ENCODE measurements around the gene SEC14L2.

The SEC14L2 gene

DNA sequence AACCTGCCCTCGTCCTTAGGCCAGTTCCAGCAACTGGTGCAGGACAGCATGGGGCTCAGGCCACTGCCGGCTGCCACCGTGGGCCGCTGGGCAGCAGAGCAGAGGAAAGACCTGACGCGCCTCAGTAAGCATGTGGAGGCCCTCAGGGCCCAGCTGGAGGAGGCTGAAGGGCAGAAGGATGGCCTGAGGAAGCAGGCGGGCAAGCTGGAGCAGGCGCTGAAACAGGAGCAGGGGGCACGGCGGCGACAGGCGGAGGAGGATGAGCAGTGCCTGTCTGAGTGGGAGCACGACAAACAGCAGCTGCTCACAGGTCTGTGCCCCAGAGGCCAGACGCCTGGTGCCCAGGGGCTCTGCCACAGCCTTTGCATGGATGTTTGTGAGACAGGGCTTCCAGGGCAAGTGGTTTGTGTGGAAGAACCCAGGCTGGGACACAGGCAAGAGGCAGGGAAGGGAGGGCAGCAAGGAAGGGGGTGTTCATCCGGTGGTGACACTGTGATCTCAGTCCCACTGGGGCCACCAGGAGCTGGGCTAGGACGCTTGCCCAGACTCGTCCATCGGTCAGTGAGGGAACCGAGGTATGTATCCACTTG is 26.1 kb upstream of the SEC14L2 start:
- Histone ChIP-seq H3K4me1 (ENCODE audit: insufficient read depth, poor library complexity, severe bottlenecking) (no peaks in the 10 kb centered on the region), H3K36me3 (ENCODE audit: low read depth) (no peaks in the 10 kb centered on the region), H3K4me3 (ENCODE audit: severe bottlenecking) (no peak overlapping the region), H3K9me3 (ENCODE audit: severe bottlenecking) (no peaks in the 10 kb centered on the region), H3K27me3 (ENCODE audit: insufficient read depth, poor library complexity, severe bottlenecking) (no peaks in the 10 kb centered on the region), H3K27ac (ENCODE audit: poor library complexity, severe bottlenecking) (no peak overlapping the region)
- TF ChIP-seq CTCF (IDR thresholded peaks at IDR 0.05; ENCODE audit: poor library complexity, severe bottlenecking), result no peak
- ATAC-seq (ENCODE audit: low read depth) (no peak), DNase-seq (ENCODE audit: low spot score) (no peak)

GRCh38 chr22:30371321-30371720 is 25.5 kb upstream of the SEC14L2 start:
- Histone ChIP-seq H3K9me3 (ENCODE audit: severe bottlenecking) (no peaks in the 10 kb centered on the region), H3K4me1 (ENCODE audit: insufficient read depth, poor library complexity, severe bottlenecking) (no peaks in the 10 kb centered on the region), H3K36me3 (ENCODE audit: low read depth) (no peaks in the 10 kb centered on the region), H3K27ac (ENCODE audit: poor library complexity, severe bottlenecking) (no peak overlapping the region), H3K4me3 (ENCODE audit: severe bottlenecking) (no peak overlapping the region), H3K27me3 (ENCODE audit: insufficient read depth, poor library complexity, severe bottlenecking) (no peaks in the 10 kb centered on the region)
- DNase-seq (ENCODE audit: low spot score) (no peak), ATAC-seq (ENCODE audit: low read depth) (no peak)
- TF ChIP-seq CTCF (IDR thresholded peaks at IDR 0.05; ENCODE audit: poor library complexity, severe bottlenecking), result no peak

GRCh38 chr22:30371981-30372380 is 24.8 kb upstream of the SEC14L2 start:
- TF ChIP-seq CTCF (IDR thresholded peaks at IDR 0.05; ENCODE audit: poor library complexity, severe bottlenecking), result no peak
- ATAC-seq (ENCODE audit: low read depth) (no peak), DNase-seq (ENCODE audit: low spot score) (no peak)
- Histone ChIP-seq H3K36me3 (ENCODE audit: low read depth) (no peaks in the 10 kb centered on the region), H3K27ac (ENCODE audit: poor library complexity, severe bottlenecking) (no peak overlapping the region), H3K4me1 (ENCODE audit: insufficient read depth, poor library complexity, severe bottlenecking) (no peaks in the 10 kb centered on the region), H3K27me3 (ENCODE audit: insufficient read depth, poor library complexity, severe bottlenecking) (no peaks in the 10 kb centered on the region), H3K4me3 (ENCODE audit: severe bottlenecking) (no peak overlapping the region), H3K9me3 (ENCODE audit: severe bottlenecking) (no peaks in the 10 kb centered on the region)

- no peaks in the 10 kb centered on the region for H3K27me3 ChIP-seq (ENCODE audit: insufficient read depth, poor library complexity, severe bottlenecking)
- H3K36me3 ChIP-seq (ENCODE audit: low read depth), result peaks cover 7% of the 10 kb centered on the region
- no peaks in the 10 kb centered on the region for H3K9me3 ChIP-seq (ENCODE audit: severe bottlenecking)
- no peak overlapping the region for H3K4me3 ChIP-seq (ENCODE audit: severe bottlenecking)
- no peak for TF ChIP-seq CTCF (IDR thresholded peaks at IDR 0.05; ENCODE audit: poor library complexity, severe bottlenecking)
- no peaks in the 10 kb centered on the region for H3K4me1 ChIP-seq (ENCODE audit: insufficient read depth, poor library complexity, severe bottlenecking)
- H3K27ac ChIP-seq (ENCODE audit: poor library complexity, severe bottlenecking), result no peak overlapping the region
- DNase-seq (ENCODE audit: low spot score), result no peak
- no peak for ATAC-seq (ENCODE audit: low read depth)
These were observed 23.9 kb upstream of the SEC14L2 start for GRCh38 chr22:30372915-30373314.
